Adipocyte (in vitro differentiated cells): ENCODE measurements around the gene KCNJ11.

Source experiments
- DNase-seq: peaks from one replicate; pipeline ENCODE4 v3.0.0-alpha.2; 2015; ENCODE audit warnings: low read depth
- H3K27me3 ChIP-seq: replicated peaks from 2 replicates; pipeline ENCODE4 v1.7.0; 2013; ENCODE audit warnings: mild to moderate bottlenecking, low read length, moderate library complexity; ENCODE audit not compliant: control insufficient read depth, insufficient read depth
- H3K36me3 ChIP-seq: 2 replicates; pipeline ENCODE4 v1.7.0; 2013; ENCODE audit warnings: low read length, mild to moderate bottlenecking, moderate library complexity; ENCODE audit not compliant: control insufficient read depth, insufficient read depth, severe bottlenecking
- H3K4me1 ChIP-seq: 2 replicates; pipeline ENCODE4 v1.7.0; 2013; ENCODE audit warnings: mild to moderate bottlenecking, low read length, moderate library complexity; ENCODE audit not compliant: control insufficient read depth, insufficient read depth
- H3K4me3 ChIP-seq: 2 replicates; pipeline ENCODE4 v1.7.0; 2013; ENCODE audit warnings: mild to moderate bottlenecking, low read length, moderate library complexity
- H3K9ac ChIP-seq: 2 replicates; pipeline ENCODE4 v1.7.0; 2013; ENCODE audit warnings: mild to moderate bottlenecking, low read length, moderate library complexity
- H3K9me3 ChIP-seq: 2 replicates; pipeline ENCODE4 v1.7.0; 2013; ENCODE audit warnings: mild to moderate bottlenecking, low read length, moderate library complexity; ENCODE audit not compliant: control insufficient read depth

Gene KCNJ11

GRCh38 chr11:17376493-17376892 lies 12.0 kb downstream of the KCNJ11 start:
- no peak for DNase-seq
- peaks cover 68% of the 10 kb centered on the region for H3K36me3 ChIP-seq
- H3K9me3 ChIP-seq: peaks cover 26% of the 10 kb centered on the region
- no peaks in the 10 kb centered on the region for H3K27me3 ChIP-seq
- H3K4me1 ChIP-seq: peaks cover 4% of the 10 kb centered on the region
- no peak overlapping the region for H3K9ac ChIP-seq
- H3K4me3 ChIP-seq: no peak overlapping the region

- Histone ChIP-seq H3K4me3 (no peak overlapping the region), H3K4me1 (no peaks in the 10 kb centered on the region), H3K9me3 (peaks cover 35% of the 10 kb centered on the region), H3K27me3 (no peaks in the 10 kb centered on the region), H3K36me3 (peaks cover 78% of the 10 kb centered on the region), H3K9ac (no peak overlapping the region)
- no peak for DNase-seq
Observed at GRCh38 chr11:17375547-17375946, 12.9 kb downstream of the KCNJ11 start.

- H3K27me3 ChIP-seq: no peaks in the 10 kb centered on the region
- peak; percentile 41 for DNase-seq
- H3K36me3 ChIP-seq: peaks cover 94% of the 10 kb centered on the region
- H3K4me3 ChIP-seq: peak overlapping the region; percentile 57
- H3K9ac ChIP-seq: no peak overlapping the region
- peaks cover 55% of the 10 kb centered on the region for H3K9me3 ChIP-seq
- no peaks in the 10 kb centered on the region for H3K4me1 ChIP-seq
Observed at GRCh38 chr11:17371614-17372013, 16.8 kb downstream of the KCNJ11 start.

- DNase-seq: no peak
- Histone ChIP-seq H3K4me3 (no peak overlapping the region), H3K27me3 (no peaks in the 10 kb centered on the region), H3K9ac (no peak overlapping the region), H3K4me1 (peaks cover 6% of the 10 kb centered on the region), H3K36me3 (peaks cover 77% of the 10 kb centered on the region), H3K9me3 (peaks cover 55% of the 10 kb centered on the region)
Observed at GRCh38 chr11:17369684-17370243, 18.7 kb downstream of the KCNJ11 start.

- peaks cover 55% of the 10 kb centered on the region for H3K9me3 ChIP-seq
Observed at GRCh38 chr11:17369094-17369493, 19.4 kb downstream of the KCNJ11 start.

GRCh38 chr11:17368551-17368950 lies 19.9 kb downstream of the KCNJ11 start:
- no peaks in the 10 kb centered on the region for H3K27me3 ChIP-seq
- H3K9me3 ChIP-seq: peaks cover 50% of the 10 kb centered on the region
- H3K9ac ChIP-seq: no peak overlapping the region
- H3K4me3 ChIP-seq: no peak overlapping the region
- H3K36me3 ChIP-seq: peaks cover 65% of the 10 kb centered on the region
- H3K4me1 ChIP-seq: peaks cover 6% of the 10 kb centered on the region
- no peak for DNase-seq

More at GRCh38 chr11:17369094-17369493, 19.4 kb downstream of the KCNJ11 start:
- Histone ChIP-seq H3K9ac (no peak overlapping the region), H3K4me1 (peaks cover 6% of the 10 kb centered on the region), H3K36me3 (peaks cover 71% of the 10 kb centered on the region), H3K4me3 (no peak overlapping the region), H3K27me3 (no peaks in the 10 kb centered on the region)
- no peak for DNase-seq

GRCh38 chr11:17366495-17366894 lies 22.0 kb downstream of the KCNJ11 start:
- Histone ChIP-seq H3K27me3 (no peaks in the 10 kb centered on the region), H3K4me3 (no peak overlapping the region), H3K9me3 (peaks cover 29% of the 10 kb centered on the region), H3K9ac (no peak overlapping the region), H3K36me3 (peaks cover 45% of the 10 kb centered on the region), H3K4me1 (peaks cover 6% of the 10 kb centered on the region)
- no peak for DNase-seq

GRCh38 chr11:17354601-17354991 lies 33.9 kb downstream of the KCNJ11 start:
- Histone ChIP-seq H3K36me3 (peaks cover 9% of the 10 kb centered on the region), H3K9me3 (no peaks in the 10 kb centered on the region), H3K9ac (no peak overlapping the region), H3K4me3 (peak overlapping the region; percentile 91), H3K4me1 (peaks cover 16% of the 10 kb centered on the region), H3K27me3 (no peaks in the 10 kb centered on the region)
- DNase-seq: peak; percentile 91

- H3K36me3 ChIP-seq: peaks cover 9% of the 10 kb centered on the region
- peaks cover 16% of the 10 kb centered on the region for H3K4me1 ChIP-seq
- peak overlapping the region; percentile 91 for H3K4me3 ChIP-seq
- peak overlapping the region; percentile 81 for H3K9ac ChIP-seq
- no peak for DNase-seq
- no peaks in the 10 kb centered on the region for H3K27me3 ChIP-seq
- no peaks in the 10 kb centered on the region for H3K9me3 ChIP-seq
Observed at GRCh38 chr11:17353821-17354600, 34.4 kb downstream of the KCNJ11 start.

GRCh38 chr11:17352950-17353820 lies 35.3 kb downstream of the KCNJ11 start:
- Histone ChIP-seq H3K4me3 (peak overlapping the region; percentile 91), H3K9me3 (no peaks in the 10 kb centered on the region), H3K36me3 (peaks cover 9% of the 10 kb centered on the region), H3K9ac (peak overlapping the region; percentile 81), H3K27me3 (no peaks in the 10 kb centered on the region), H3K4me1 (peaks cover 16% of the 10 kb centered on the region)
- DNase-seq: peak; percentile 89
